IMR-90 (cell line): ENCODE data around the gene ADAMTS14. TPM values are rescaled to one million over a fixed set of nuclear protein-coding genes. Genes with fewer than 3 reads are reported as not detected.

Source experiments
- ATAC-seq: fragments of 200-7000 bp; cut with Tn5 transposase; 2 replicates; pipeline ENCODE4 v1.9.1; 2020; ENCODE audit warnings: low read depth, mild to moderate bottlenecking, moderate library complexity
- BruUV-seq: library from RNA; stranded (reverse); fragments of 400-500 nt; replicated peaks from 2 replicates; lab custom pipeline; 2021; lab: Mats Ljungman, UMichigan
- CTCF ChIA-PET: fragments of 300-600 bp; formaldehyde crosslinking; extraction: SDS; loops from one replicate; lab custom pipeline; 2021; ENCODE audit warnings: antibody characterized with exemption; lab: Yijun Ruan, JAX
- POLR2A ChIA-PET: fragments of 300-600 bp; sonication (Branson Sonifier 250); formaldehyde crosslinking; loops from one replicate; lab custom pipeline; 2022; ENCODE audit warnings: antibody characterized with exemption; ENCODE audit not compliant: unreplicated experiment; lab: Charles Lee
- DNase-seq: peaks from one replicate; pipeline ENCODE4 v3.0.0; 2013
- H2AFZ ChIP-seq: replicated peaks from 2 replicates; pipeline ENCODE3; 2013; ENCODE audit warnings: low read length, mild to moderate bottlenecking; ENCODE audit not compliant: poor library complexity
- H2AK5ac ChIP-seq: 2 replicates; pipeline ENCODE4 v1.6.1; 2013; ENCODE audit warnings: low read depth, low read length, inconsistent platforms
- H2AK9ac ChIP-seq: replicated peaks from 2 replicates; pipeline ENCODE3; 2013; ENCODE audit warnings: mild to moderate bottlenecking, low read depth, low read length, moderate library complexity; ENCODE audit not compliant: poor library complexity
- H2BK120ac ChIP-seq: 2 replicates; pipeline ENCODE4 v1.6.1; 2013; ENCODE audit warnings: low read depth, low read length, inconsistent platforms
- H2BK15ac ChIP-seq: 3 replicates; pipeline ENCODE4 v1.6.1; 2013; ENCODE audit warnings: low read depth, low read length, inconsistent platforms
- H2BK20ac ChIP-seq: 2 replicates; pipeline ENCODE4 v1.6.1; 2013; ENCODE audit warnings: low read depth, mild to moderate bottlenecking, inconsistent platforms, low read length, moderate library complexity
- H2BK5ac ChIP-seq: 2 replicates; pipeline ENCODE4 v1.6.1; 2013; ENCODE audit warnings: mild to moderate bottlenecking, low read depth, low read length, inconsistent platforms; ENCODE audit not compliant: poor library complexity, severe bottlenecking
- H3K14ac ChIP-seq: replicated peaks from 2 replicates; pipeline ENCODE4 v1.6.1; 2013; ENCODE audit warnings: low read depth, low read length, inconsistent platforms
- H3K18ac ChIP-seq: 2 replicates; pipeline ENCODE4 v1.6.1; 2013; ENCODE audit warnings: low read depth, low read length, control low read depth
- H3K23ac ChIP-seq: 2 replicates; pipeline ENCODE4 v1.6.1; 2013; ENCODE audit warnings: low read depth, low read length, inconsistent platforms
- H3K27ac ChIP-seq: 2 replicates; pipeline ENCODE4 v1.5.1; 2013; ENCODE audit warnings: mild to moderate bottlenecking, control low read depth, low read length; ENCODE audit not compliant: insufficient read depth
- H3K27me3 ChIP-seq: 2 replicates; pipeline ENCODE4 v1.6.1; 2013; ENCODE audit warnings: low read length; ENCODE audit not compliant: control insufficient read depth, insufficient read depth
- H3K36me3 ChIP-seq: 2 replicates; pipeline ENCODE4 v1.6.1; 2013; ENCODE audit warnings: low read length, mixed read lengths; ENCODE audit not compliant: control insufficient read depth, insufficient read depth
- H3K4ac ChIP-seq: 2 replicates; pipeline ENCODE4 v1.6.1; 2013; ENCODE audit warnings: low read depth, low read length, inconsistent platforms
- H3K4me1 ChIP-seq: 2 replicates; pipeline ENCODE4 v1.6.1; 2013; ENCODE audit warnings: low read length, mixed read lengths; ENCODE audit not compliant: control insufficient read depth, insufficient read depth
- H3K4me2 ChIP-seq: 2 replicates; pipeline ENCODE4 v1.6.1; 2013; ENCODE audit warnings: low read depth, mild to moderate bottlenecking, control low read depth, low read length, moderate library complexity
- H3K4me3 ChIP-seq: 2 replicates; pipeline ENCODE4 v1.5.1; 2013; ENCODE audit warnings: low read depth, mild to moderate bottlenecking, control low read depth, low read length, moderate library complexity; ENCODE audit not compliant: insufficient read depth
- H3K56ac ChIP-seq: 2 replicates; pipeline ENCODE4 v1.6.1; 2013; ENCODE audit warnings: low read length, inconsistent platforms; ENCODE audit not compliant: insufficient read depth; ENCODE audit errors: extremely low read depth
- H3K79me1 ChIP-seq, 2 experiments: 2 replicates each; pipeline ENCODE4 v1.6.1; 2013; ENCODE audit warnings: low read length in 2 of 2, inconsistent platforms in 1 of 2, low read depth in 1 of 2
- H3K9ac ChIP-seq: 2 replicates; pipeline ENCODE4 v1.6.1; 2013; ENCODE audit warnings: low read depth, low read length, control low read depth
- H3K9me1 ChIP-seq: 2 replicates; pipeline ENCODE4 v1.6.1; 2013; ENCODE audit warnings: low read length, inconsistent platforms; ENCODE audit not compliant: insufficient read depth
- H3K9me3 ChIP-seq: 2 replicates; pipeline ENCODE4 v1.6.1; 2013; ENCODE audit warnings: low read length; ENCODE audit not compliant: control insufficient read depth, insufficient read depth
- H4K20me1 ChIP-seq: 2 replicates; pipeline ENCODE4 v1.6.1; 2013; ENCODE audit warnings: low read length, inconsistent platforms; ENCODE audit not compliant: insufficient read depth
- H4K5ac ChIP-seq: 2 replicates; pipeline ENCODE4 v1.6.1; 2013; ENCODE audit warnings: mild to moderate bottlenecking, low read depth, low read length, control low read depth
- H4K8ac ChIP-seq, 2 experiments: 2 replicates each; pipeline ENCODE4 v1.6.1; 2013; ENCODE audit warnings: low read depth in 2 of 2, low read length in 2 of 2, control low read depth in 1 of 2, inconsistent platforms in 1 of 2
- H4K91ac ChIP-seq: 2 replicates; pipeline ENCODE4 v1.6.1; 2013; ENCODE audit warnings: low read depth, low read length, inconsistent platforms; ENCODE audit not compliant: insufficient read depth
- BHLHE40 ChIP-seq: fragments of 150-350 bp; IDR thresholded peaks from 2 replicates; pipeline ENCODE4 v1.6.1; 2016; ENCODE audit warnings: mild to moderate bottlenecking, low read depth, low read length
- CEBPB ChIP-seq: IDR thresholded peaks from 2 replicates; pipeline ENCODE4 v1.6.1; 2012; ENCODE audit warnings: low read depth, low read length, improper control_type of control experiment
- CHD1 ChIP-seq: IDR thresholded peaks from 2 replicates; pipeline ENCODE4 v1.6.1; 2012; ENCODE audit warnings: low read depth, low read length, improper control_type of control experiment
- CTCF ChIP-seq: conservative IDR thresholded peaks from 2 replicates; pipeline ENCODE4 v1.5.1; 2012; ENCODE audit warnings: mild to moderate bottlenecking, low read depth, low read length, improper control_type of control experiment
- ELK1 ChIP-seq: fragments of 150-350 bp; IDR thresholded peaks from 2 replicates; pipeline ENCODE4 v1.6.1; 2016; ENCODE audit warnings: low read depth, mild to moderate bottlenecking, low read length, moderate library complexity, borderline replicate concordance
- FOS ChIP-seq: fragments of 150-350 bp; IDR thresholded peaks from 2 replicates; pipeline ENCODE4 v1.6.1; 2016; ENCODE audit warnings: low read depth, low read length
- MAFK ChIP-seq: IDR thresholded peaks from 2 replicates; pipeline ENCODE4 v1.6.1; 2012; ENCODE audit warnings: low read depth, low read length, improper control_type of control experiment
- MAZ ChIP-seq: IDR thresholded peaks from 2 replicates; pipeline ENCODE4 v1.6.1; 2012; ENCODE audit warnings: low read depth, mild to moderate bottlenecking, low read length, improper control_type of control experiment, moderate library complexity, borderline replicate concordance
- MXI1 ChIP-seq: IDR thresholded peaks from 2 replicates; pipeline ENCODE4 v1.6.1; 2012; ENCODE audit warnings: low read depth, mild to moderate bottlenecking, low read length, moderate library complexity, borderline replicate concordance
- NFE2L2 ChIP-seq: fragments of 150-350 bp; IDR thresholded peaks from 2 replicates; pipeline ENCODE4 v1.6.1; 2016; ENCODE audit warnings: low read depth, mild to moderate bottlenecking, low read length
- RCOR1 ChIP-seq: IDR thresholded peaks from 2 replicates; pipeline ENCODE4 v1.6.1; 2012; ENCODE audit warnings: mild to moderate bottlenecking, low read length, improper control_type of control experiment; ENCODE audit not compliant: insufficient replicate concordance
- RFX5 ChIP-seq: IDR thresholded peaks from 2 replicates; pipeline ENCODE4 v1.8.0; 2012; ENCODE audit warnings: low read depth, mild to moderate bottlenecking, low read length, moderate library complexity
- USF2 ChIP-seq: fragments of 150-350 bp; IDR thresholded peaks from 2 replicates; pipeline ENCODE4 v1.6.1; 2017; ENCODE audit warnings: mild to moderate bottlenecking, antibody characterized with exemption, low read length, low read depth
- WGBS, 2 experiments: methylation state at CpG; one replicate each; pipeline versions ENCODE4 v1.1.5 to v1.1.7; 2013; ENCODE audit warnings: missing lambda C conversion rate in 2 of 2; ENCODE audit not compliant: insufficient read length in 1 of 2; ENCODE audit errors: extremely low coverage in 2 of 2; 5-methylcytosine and 5-hydroxymethylcytosine counted together
- dilution Hi-C: fragments of 300-500 bp; cut with HindIII; formaldehyde crosslinking; loops from one replicate; pipeline ENCODE4 v1.14.3; 2018; ENCODE audit warnings: low sequenced_read_pairs; ENCODE audit not compliant: unreplicated experiment
- in situ Hi-C: fragments of 300-500 bp; cut with MboI; formaldehyde crosslinking; loops from 3 replicates; pipeline ENCODE4 v1.14.3; 2019; ENCODE audit warnings: low sequenced_read_pairs, inconsistent platforms, mixed read lengths
- intact Hi-C: fragments of 100-400 bp; cut with micrococcal nuclease; formaldehyde crosslinking; loops from 2 replicates; pipeline ENCODE4 v1.10.0; 2022
- polyA plus RNA-seq, 3 experiments: library from polyadenylated mRNA; depleted of rRNA; stranded (reverse); fragments of >200 nt; gene quantifications; 2 replicates each; pipeline ENCODE4 v1.2.3, GENCODE V29; 2012; ENCODE audit warnings: low replicate concordance in 1 of 3
- total RNA-seq: library from RNA; depleted of rRNA; stranded (reverse); fragments of >200 nt; gene quantifications from 2 replicates; pipeline ENCODE4 v1.2.3, GENCODE V29; 2012

ADAMTS14 gene
- total and polyA plus RNA-seq, 2 of the 4 experiments (the other 2 are of a cell fraction), result under 0.01 to 0.31 TPM

- no TSS peak for BruUV-seq
- CTCF ChIA-PET, result no interaction called here
Measured at GRCh38 chr10:70666960-70667798, 5.1 kb upstream of the ADAMTS14 start.

More at GRCh38 chr10:70666960-70667798, 5.1 kb upstream of the ADAMTS14 start:
- no peak overlapping the region for H4K8ac ChIP-seq
- no peak overlapping the region for H3K4me3 ChIP-seq
- H2AK5ac ChIP-seq, result no peak overlapping the region; the same call in 1 of the 2 replicates
- no peak overlapping the region for H2BK20ac ChIP-seq
- DNase-seq (no peak), ATAC-seq (no peak)
- H3K4me2 ChIP-seq, result no peak overlapping the region
- TF ChIP-seq NFE2L2 (no peak), RCOR1 (no peak), RFX5 (no peak), CHD1 (no peak), USF2 (no peak), ELK1 (no peak), MAFK (no peak), MXI1 (no peak), CEBPB (no peak), CTCF (no peak), MAZ (no peak), FOS (no peak), BHLHE40 (no peak)
- intact Hi-C loops, result no loop called here
- H3K9ac ChIP-seq, result no peak overlapping the region
- H4K20me1 ChIP-seq, result no peaks in the 10 kb centered on the region
- H2AK9ac ChIP-seq, result no peak overlapping the region
- no peaks in the 10 kb centered on the region for H3K9me3 ChIP-seq
- no peak overlapping the region for H3K18ac ChIP-seq
- peaks cover 13% of the 10 kb centered on the region for H3K4me1 ChIP-seq
- no peak overlapping the region for H2BK15ac ChIP-seq
- POLR2A ChIA-PET, result no interaction called here
- H3K23ac ChIP-seq, result no peak overlapping the region
- no peak overlapping the region for H2AFZ ChIP-seq
- peaks cover 11% of the 10 kb centered on the region for H3K9me1 ChIP-seq
- no peak overlapping the region for H3K4ac ChIP-seq
- no peak overlapping the region for H4K5ac ChIP-seq
- H2BK120ac ChIP-seq, result no peak overlapping the region
- no peak overlapping the region for H2BK5ac ChIP-seq
- no peak overlapping the region for H4K91ac ChIP-seq
- in situ Hi-C loops, result no loop called here
- H3K56ac ChIP-seq, result no peak overlapping the region
- H3K14ac ChIP-seq, result no peak overlapping the region
- no peak overlapping the region for H3K27ac ChIP-seq
- WGBS, 2 experiments, result 73% methylated on average over 6 of the region's 7 CpGs; no CpG with 5 or more reads in 1 of the 2 experiments
- dilution Hi-C loops, result no loop called here
- no peaks in the 10 kb centered on the region for H3K36me3 ChIP-seq
- peaks cover 8% of the 10 kb centered on the region for H3K27me3 ChIP-seq
- no peaks in the 10 kb centered on the region for H3K79me1 ChIP-seq
